NCI-H446 treated with DMSO at 0.1 percent for 48 hours (cell line): ENCODE results near the gene CNTN1.
A peak's percentile ranks its signal among the peaks of the same experiment; 100 is the strongest.

ENCODE experiments used
- DNase-seq: peaks from one replicate; lab custom pipeline; 2025; lab: John Stamatoyannopoulos, UW

Gene CNTN1

GRCh38 chr12:40691913-40692764 lies at the start of gene CNTN1:
Gene CNTN1, plus strand, starts transcription at chr12:40692439.
- peak; percentile 81 for DNase-seq

GRCh38 chr12:40643506-40643905 lies 48.7 kb upstream of the CNTN1 start:
- DNase-seq = no peak

- DNase-seq = no peak
Observed at GRCh38 chr12:40643976-40644375, 48.3 kb upstream of the CNTN1 start.

- DNase-seq = no peak
Observed at GRCh38 chr12:40644708-40645107, 47.5 kb upstream of the CNTN1 start.

GRCh38 chr12:40645361-40645760 lies 46.9 kb upstream of the CNTN1 start:
- peak; percentile 15 for DNase-seq

GRCh38 chr12:40646456-40646855 lies 45.8 kb upstream of the CNTN1 start:
- DNase-seq = no peak

- peak; percentile 88 for DNase-seq
Observed at GRCh38 chr12:40646911-40647310, 45.3 kb upstream of the CNTN1 start.

- no peak for DNase-seq
Observed at GRCh38 chr12:40647651-40648050, 44.6 kb upstream of the CNTN1 start.

GRCh38 chr12:40648519-40648918 lies 43.7 kb upstream of the CNTN1 start:
- DNase-seq = no peak

GRCh38 chr12:40650038-40650704 lies 42.1 kb upstream of the CNTN1 start:
- no peak for DNase-seq

GRCh38 chr12:40655451-40655850 lies 36.8 kb upstream of the CNTN1 start:
- DNase-seq = no peak

GRCh38 chr12:40662366-40662765 lies 29.9 kb upstream of the CNTN1 start:
- no peak for DNase-seq

GRCh38 chr12:40663781-40664180 lies 28.5 kb upstream of the CNTN1 start:
- DNase-seq = no peak

- peak; percentile 11 for DNase-seq
Observed at GRCh38 chr12:40668099-40668529, 24.1 kb upstream of the CNTN1 start.

- DNase-seq = no peak
Observed at GRCh38 chr12:40672741-40673271, 19.4 kb upstream of the CNTN1 start.

- DNase-seq = no peak
Observed at GRCh38 chr12:40681148-40681547, 11.1 kb upstream of the CNTN1 start.

- DNase-seq = no peak
Observed at GRCh38 chr12:40684986-40685385, 7.3 kb upstream of the CNTN1 start.

GRCh38 chr12:40688085-40688725 lies 4.0 kb upstream of the CNTN1 start:
- DNase-seq = no peak

- no peak for DNase-seq
Observed at GRCh38 chr12:40689576-40689975, 2.7 kb upstream of the CNTN1 start.

- DNase-seq = no peak
Observed at GRCh38 chr12:40692765-40693206, 547 bp downstream of the CNTN1 start.

GRCh38 chr12:40693207-40693821 lies 1.1 kb downstream of the CNTN1 start:
- peak; percentile 79 for DNase-seq
